HG02970 (cell line): ENCODE results near the gene FYN.

Source experiments
- ATAC-seq: cut with Tn5 transposase; IDR thresholded peaks from one replicate; pipeline ENCODE4 v1.9.1; 2021; ENCODE audit warnings: mild to moderate bottlenecking, moderate library complexity, moderate number of reproducible peaks; ENCODE audit not compliant: unreplicated experiment, low FRiP score

FYN gene

GRCh38 chr6:111623046-111623718 is 250.1 kb downstream of the FYN start:
- no peak for ATAC-seq

DNA sequence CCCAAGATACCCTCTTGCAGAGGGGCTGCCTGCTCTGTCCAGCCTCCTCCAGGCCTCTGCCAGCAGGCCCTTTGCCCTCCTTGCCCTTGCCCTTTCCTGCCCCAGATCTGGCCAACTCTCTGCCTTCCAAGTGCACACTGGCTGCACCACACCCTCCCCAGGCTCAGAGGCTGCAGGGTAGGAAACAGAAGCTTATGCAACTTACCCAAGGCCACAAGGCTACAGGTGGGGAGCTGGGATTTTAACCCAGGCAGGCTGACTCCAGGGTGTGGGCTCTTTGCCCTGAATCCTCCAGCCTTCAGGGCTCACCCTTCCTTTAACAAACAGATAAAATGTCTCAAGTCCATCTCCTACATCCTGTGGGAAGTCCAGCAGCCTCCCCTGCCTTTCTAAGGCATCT is 253.1 kb downstream of the FYN start:
- ATAC-seq, result no peak

GRCh38 chr6:111618407-111618806 is 254.8 kb downstream of the FYN start:
- no peak for ATAC-seq

DNA sequence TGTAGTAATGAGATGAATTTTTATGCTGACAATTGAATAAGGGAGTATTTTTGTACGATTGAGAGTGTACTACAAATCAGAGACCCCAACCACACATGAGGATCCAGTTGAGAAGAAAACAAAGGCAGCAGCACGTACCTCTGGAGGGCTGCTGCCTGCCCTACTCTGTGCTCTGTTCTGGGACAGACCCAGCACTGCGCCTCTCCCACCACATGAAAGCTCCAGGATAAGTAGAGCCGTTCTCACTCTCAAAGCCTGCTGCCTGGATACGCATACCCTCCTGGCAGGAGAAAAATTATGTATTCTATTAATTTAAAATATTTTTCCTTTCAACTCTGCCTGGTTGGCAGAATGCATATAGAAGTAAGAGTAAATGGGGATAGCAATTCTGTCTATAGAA is 256.1 kb downstream of the FYN start:
- no peak for ATAC-seq

DNA sequence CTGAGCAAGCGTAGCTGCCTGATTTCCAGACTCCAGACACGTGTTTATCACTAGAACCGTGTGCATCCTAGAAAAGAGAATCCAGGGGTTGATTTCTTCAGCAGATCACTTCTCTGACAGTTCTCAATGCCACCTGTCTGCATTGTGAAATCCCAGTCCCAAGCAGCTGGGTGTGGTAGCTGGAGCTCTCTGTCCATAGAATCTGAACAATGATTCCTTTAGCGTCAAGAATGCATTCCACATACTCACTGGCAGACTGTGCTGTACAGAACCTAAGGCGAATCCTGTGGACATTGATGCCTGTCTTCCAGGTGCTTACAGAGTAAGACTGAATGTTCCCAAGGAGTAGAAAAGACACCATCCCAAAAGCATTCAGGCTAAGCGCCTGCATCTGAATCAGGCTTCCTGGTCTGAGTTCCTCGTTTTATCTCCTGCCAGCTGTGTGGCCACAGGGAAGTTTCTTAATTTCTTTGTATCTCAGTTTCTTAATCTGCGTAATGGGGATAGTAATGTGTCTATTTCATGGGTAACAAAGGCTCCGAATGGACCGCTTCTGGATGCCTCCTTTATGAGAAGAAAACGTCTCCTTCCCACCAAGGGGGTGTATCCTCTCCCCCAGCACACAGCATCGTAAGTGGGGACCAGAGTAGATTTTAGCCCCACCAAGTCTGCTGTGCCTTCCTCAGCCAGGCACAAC is 257.2 kb downstream of the FYN start:
- ATAC-seq, result no peak

- no peak for ATAC-seq
These were observed 258.2 kb downstream of the FYN start for GRCh38 chr6:111614833-111615582.

DNA sequence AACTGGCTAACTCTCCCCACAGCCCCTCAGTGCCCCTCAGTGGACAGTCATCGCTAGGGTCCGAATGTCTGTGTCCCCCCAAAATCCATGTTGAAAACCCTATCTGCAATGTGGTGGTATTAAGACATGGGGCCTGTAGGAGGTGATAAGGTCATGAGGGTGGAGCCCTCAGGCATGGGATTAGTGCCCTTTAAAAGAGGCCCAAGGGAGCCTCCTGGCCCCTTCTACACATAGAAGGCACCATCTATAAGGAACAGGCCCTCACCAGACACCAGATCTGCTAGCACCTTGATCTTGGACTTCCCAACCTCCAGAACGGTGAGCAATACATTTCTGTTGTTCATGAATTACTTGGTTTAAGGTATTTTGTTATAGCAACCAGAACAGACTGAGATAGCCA is 260.9 kb downstream of the FYN start:
- no peak for ATAC-seq

- no peak for ATAC-seq
These were observed 262.6 kb downstream of the FYN start for GRCh38 chr6:111610548-111611172.
